Osteoblast (primary cell): ENCODE data around the gene ADARB2. TPM values are rescaled to one million over a fixed set of nuclear protein-coding genes. Genes with fewer than 3 reads are reported as not detected.

Experiments used
- DNase-seq: peaks from one replicate; pipeline ENCODE4 v3.0.0; 2011; ENCODE audit warnings: low spot score, mixed read lengths; ENCODE audit not compliant: insufficient read length; ENCODE audit errors: missing footprints
- H2AFZ ChIP-seq: 2 replicates; pipeline ENCODE4 v1.6.0; 2011; ENCODE audit warnings: mild to moderate bottlenecking, low read length
- H3K27ac ChIP-seq: 2 replicates; pipeline ENCODE4 v1.5.1; 2011; ENCODE audit warnings: mild to moderate bottlenecking, low read depth, low read length, moderate library complexity
- H3K27me3 ChIP-seq: 2 replicates; pipeline ENCODE4 v1.6.0; 2012; ENCODE audit warnings: mild to moderate bottlenecking, control low read depth, inconsistent platforms, low read length, moderate library complexity; ENCODE audit not compliant: insufficient read depth
- H3K36me3 ChIP-seq: 2 replicates; pipeline ENCODE4 v1.5.1; 2011; ENCODE audit warnings: mild to moderate bottlenecking, low read length, control low read depth, moderate library complexity; ENCODE audit not compliant: insufficient read depth
- H3K4me1 ChIP-seq: 2 replicates; pipeline ENCODE4 v1.5.1; 2011; ENCODE audit warnings: mild to moderate bottlenecking, low read length, control low read depth, moderate library complexity; ENCODE audit not compliant: insufficient read depth
- H3K4me2 ChIP-seq: 2 replicates; pipeline ENCODE4 v1.6.0; 2011; ENCODE audit warnings: mild to moderate bottlenecking, low read length; ENCODE audit not compliant: insufficient read depth
- H3K4me3 ChIP-seq: fragments of 200-600 bp; sonication (generic); 3 replicates; pipeline ENCODE4 v1.5.1; 2012; ENCODE audit warnings: mild to moderate bottlenecking, low read length, inconsistent platforms; ENCODE audit not compliant: insufficient read depth
- H3K79me2 ChIP-seq: 2 replicates; pipeline ENCODE4 v1.6.0; 2012; ENCODE audit warnings: mild to moderate bottlenecking, low read length, control low read depth, inconsistent platforms; ENCODE audit not compliant: insufficient read depth
- H3K9me3 ChIP-seq: 2 replicates; pipeline ENCODE4 v1.5.1; 2011; ENCODE audit warnings: low read depth, low read length, control low read depth
- H4K20me1 ChIP-seq: 2 replicates; pipeline ENCODE4 v1.6.0; 2012; ENCODE audit warnings: mild to moderate bottlenecking, low read length, control low read depth; ENCODE audit not compliant: insufficient read depth
- CTCF ChIP-seq: IDR thresholded peaks from 2 replicates; pipeline ENCODE4 v1.5.1; 2011; ENCODE audit warnings: mild to moderate bottlenecking, low read depth, low read length, moderate library complexity; ENCODE audit errors: extremely low read depth
- total RNA-seq: library from RNA; depleted of rRNA; stranded (reverse); fragments of >200 nt; gene quantifications from 2 replicates; pipeline ENCODE4 v1.2.3, GENCODE V29; 2012

The ADARB2 gene
- total RNA-seq, 1 donor, result not detected

- no peak overlapping the region for H3K4me2 ChIP-seq
- no peak overlapping the region for H2AFZ ChIP-seq
Measured at GRCh38 chr10:1367938-1368841, 369.1 kb downstream of the ADARB2 start.

DNA sequence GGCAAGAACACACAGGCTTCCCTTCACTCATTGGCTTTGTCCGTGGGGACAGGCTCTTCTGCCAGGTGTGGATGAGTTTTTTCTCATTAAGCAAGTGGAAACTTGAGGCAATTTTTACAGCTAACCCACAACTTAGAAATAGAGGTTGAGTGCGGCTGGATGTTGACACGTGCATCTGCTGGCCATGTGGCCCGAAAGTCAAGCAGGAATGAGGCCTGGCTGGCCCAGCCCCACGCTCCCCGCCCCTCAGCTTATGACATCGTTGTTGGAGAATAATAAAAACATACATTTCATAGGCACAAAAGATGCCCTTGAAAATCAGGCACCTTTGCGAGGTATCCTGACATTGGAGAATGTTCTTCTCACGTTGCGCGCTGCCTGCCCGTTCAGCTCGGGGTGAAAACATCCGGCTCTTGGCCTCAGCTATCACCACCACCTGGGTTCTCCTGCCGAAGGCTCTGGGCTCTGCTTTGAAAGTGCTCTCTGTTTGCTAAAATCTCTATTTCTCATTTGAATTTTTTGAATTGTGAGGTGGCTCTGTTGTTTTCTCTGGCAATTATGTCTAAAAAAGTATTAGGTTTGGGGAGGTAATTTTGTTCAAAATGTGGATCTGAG is 370.4 kb downstream of the ADARB2 start:
- no peaks in the 10 kb centered on the region for H3K9me3 ChIP-seq
- no peaks in the 10 kb centered on the region for H3K4me1 ChIP-seq
- no peaks in the 10 kb centered on the region for H3K79me2 ChIP-seq
- no peak overlapping the region for H3K4me2 ChIP-seq
- no peak for DNase-seq
- H2AFZ ChIP-seq, result no peak overlapping the region
- TF ChIP-seq CTCF, result no peak
- no peaks in the 10 kb centered on the region for H3K36me3 ChIP-seq
- no peaks in the 10 kb centered on the region for H4K20me1 ChIP-seq
- H3K27ac ChIP-seq, result no peak overlapping the region
- no peak overlapping the region for H3K4me3 ChIP-seq
- no peaks in the 10 kb centered on the region for H3K27me3 ChIP-seq

More at GRCh38 chr10:1367938-1368841, 369.1 kb downstream of the ADARB2 start:
- no peak for DNase-seq
- H3K4me3 ChIP-seq, result no peak overlapping the region
- no peaks in the 10 kb centered on the region for H4K20me1 ChIP-seq
- no peak for TF ChIP-seq CTCF
- no peak overlapping the region for H3K27ac ChIP-seq
- H3K36me3 ChIP-seq, result no peaks in the 10 kb centered on the region
- H3K27me3 ChIP-seq, result no peaks in the 10 kb centered on the region
- no peaks in the 10 kb centered on the region for H3K4me1 ChIP-seq
- no peaks in the 10 kb centered on the region for H3K79me2 ChIP-seq
- H3K9me3 ChIP-seq, result no peaks in the 10 kb centered on the region

DNA sequence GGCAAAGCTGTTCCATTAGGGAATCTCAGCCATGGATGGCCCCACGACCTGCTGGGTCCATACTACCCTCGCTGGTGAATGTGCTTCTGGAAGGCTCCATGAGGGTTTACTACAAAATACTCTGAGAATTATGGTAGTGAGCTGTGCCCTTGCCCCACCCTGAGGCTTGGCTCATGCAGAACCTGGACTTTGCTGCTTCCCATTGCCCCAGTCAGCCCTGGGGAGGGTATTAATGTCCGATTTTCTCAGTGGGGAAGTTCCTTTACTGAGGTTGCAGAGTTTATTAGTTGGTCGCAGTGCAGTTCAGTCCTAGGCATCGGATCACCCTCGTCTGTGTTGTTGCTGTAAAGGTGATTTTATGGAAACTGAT is 371.0 kb downstream of the ADARB2 start:
- Histone ChIP-seq H3K9me3 (no peaks in the 10 kb centered on the region), H3K4me1 (no peaks in the 10 kb centered on the region), H4K20me1 (no peaks in the 10 kb centered on the region), H3K79me2 (no peaks in the 10 kb centered on the region), H2AFZ (no peak overlapping the region), H3K36me3 (no peaks in the 10 kb centered on the region), H3K27me3 (no peaks in the 10 kb centered on the region), H3K4me3 (no peak overlapping the region), H3K27ac (no peak overlapping the region), H3K4me2 (no peak overlapping the region)
- no peak for TF ChIP-seq CTCF
- no peak for DNase-seq
